Nephron progenitor cell (in vitro differentiated cells): ENCODE data around the gene PPIF.

Experiments
- DNase-seq: peaks from one replicate; pipeline ENCODE4 v3.0.0; 2021
- H3K27ac Mint-ChIP-seq: 2 replicates; pipeline ENCODE4 v1.8.0; 2021; ENCODE audit warnings: mild to moderate bottlenecking, moderate library complexity, mixed read lengths
- H3K27me3 Mint-ChIP-seq: 2 replicates; pipeline ENCODE4 v1.8.0; 2021; ENCODE audit warnings: mild to moderate bottlenecking, low read depth, mixed read lengths; ENCODE audit not compliant: poor library complexity
- H3K36me3 Mint-ChIP-seq: 2 replicates; pipeline ENCODE4 v1.8.0; 2021; ENCODE audit warnings: low read depth, mixed read lengths
- H3K4me1 Mint-ChIP-seq: 2 replicates; pipeline ENCODE4 v1.8.0; 2021; ENCODE audit warnings: mixed read lengths
- H3K4me3 Mint-ChIP-seq: 2 replicates; pipeline ENCODE4 v1.8.0; 2021; ENCODE audit warnings: mild to moderate bottlenecking, moderate library complexity, mixed read lengths
- H3K9me3 Mint-ChIP-seq: 2 replicates; pipeline ENCODE4 v1.8.0; 2021; ENCODE audit warnings: mild to moderate bottlenecking, moderate library complexity, mixed read lengths
- CTCF ChIP-seq: fragments of 200-600 bp; sonication (generic); IDR thresholded peaks from 2 replicates; pipeline ENCODE4 v1.5.0; 2021; ENCODE audit warnings: antibody characterized with exemption

PPIF gene

GRCh38 chr10:79350407-79351154 is 3.3 kb downstream of the PPIF start:
- Mint-ChIP-seq H3K9me3 (no peaks in the 10 kb centered on the region), H3K4me3 (no peak overlapping the region), H3K36me3 (peaks cover 51% of the 10 kb centered on the region), H3K4me1 (peaks cover 33% of the 10 kb centered on the region), H3K27me3 (peaks cover 3% of the 10 kb centered on the region), H3K27ac (no peak overlapping the region)
- DNase-seq = no peak
- no peak for TF ChIP-seq CTCF

- H3K9me3 Mint-ChIP-seq = no peaks in the 10 kb centered on the region
- no peak overlapping the region for H3K27ac Mint-ChIP-seq
- H3K27me3 Mint-ChIP-seq = no peaks in the 10 kb centered on the region
- H3K4me1 Mint-ChIP-seq = peaks cover 29% of the 10 kb centered on the region
- no peak for TF ChIP-seq CTCF
- no peak overlapping the region for H3K4me3 Mint-ChIP-seq
- DNase-seq = no peak
- peaks cover 58% of the 10 kb centered on the region for H3K36me3 Mint-ChIP-seq
Measured at GRCh38 chr10:79351332-79351731, 4.1 kb downstream of the PPIF start.

GRCh38 chr10:79352035-79352877 is 5.0 kb downstream of the PPIF start:
- H3K9me3 Mint-ChIP-seq = no peaks in the 10 kb centered on the region
- H3K27ac Mint-ChIP-seq = no peak overlapping the region
- peaks cover 67% of the 10 kb centered on the region for H3K36me3 Mint-ChIP-seq
- no peaks in the 10 kb centered on the region for H3K27me3 Mint-ChIP-seq
- DNase-seq = no peak
- TF ChIP-seq CTCF = no peak
- H3K4me3 Mint-ChIP-seq = no peak overlapping the region
- peaks cover 23% of the 10 kb centered on the region for H3K4me1 Mint-ChIP-seq

- TF ChIP-seq CTCF = no peak
- no peak overlapping the region for H3K4me3 Mint-ChIP-seq
- no peak overlapping the region for H3K27ac Mint-ChIP-seq
- no peak for DNase-seq
- peaks cover 23% of the 10 kb centered on the region for H3K4me1 Mint-ChIP-seq
- no peaks in the 10 kb centered on the region for H3K27me3 Mint-ChIP-seq
- no peaks in the 10 kb centered on the region for H3K9me3 Mint-ChIP-seq
- peaks cover 72% of the 10 kb centered on the region for H3K36me3 Mint-ChIP-seq
Measured at GRCh38 chr10:79353000-79353406, 5.7 kb downstream of the PPIF start.

- Mint-ChIP-seq H3K27me3 (no peaks in the 10 kb centered on the region), H3K9me3 (no peaks in the 10 kb centered on the region), H3K36me3 (peaks cover 72% of the 10 kb centered on the region), H3K4me3 (no peak overlapping the region), H3K4me1 (peaks cover 16% of the 10 kb centered on the region), H3K27ac (no peak overlapping the region)
- no peak for TF ChIP-seq CTCF
- no peak for DNase-seq
Measured at GRCh38 chr10:79353726-79354125, 6.5 kb downstream of the PPIF start.
